DOHH2 (cell line): ENCODE results near the gene LAMC2.

Experiments
- H3F3A ChIP-seq: fragments of 200-600 bp; sonication (generic), shearing (Covaris generic); 2 replicates; pipeline ENCODE4 v1.6.0; 2016; ENCODE audit warnings: antibody characterized with exemption, mild to moderate bottlenecking; ENCODE audit not compliant: control insufficient read depth, insufficient read depth
- H3K27ac ChIP-seq: fragments of 200-600 bp; sonication (generic); 2 replicates; pipeline ENCODE4 v1.5.1; 2014; ENCODE audit warnings: low read depth, mild to moderate bottlenecking, low read length, moderate library complexity
- H3K27me3 ChIP-seq: fragments of 200-600 bp; sonication (generic); 2 replicates; pipeline ENCODE4 v1.6.1; 2014; ENCODE audit warnings: mild to moderate bottlenecking, low read length, mixed read lengths; ENCODE audit not compliant: control insufficient read depth
- H3K36me3 ChIP-seq: fragments of 200-600 bp; sonication (generic); 2 replicates; pipeline ENCODE4 v1.6.1; 2014; ENCODE audit warnings: mild to moderate bottlenecking, low read length, moderate library complexity, mixed read lengths; ENCODE audit not compliant: control insufficient read depth
- H3K4me1 ChIP-seq: fragments of 200-600 bp; sonication (generic); 2 replicates; pipeline ENCODE4 v1.6.1; 2014; ENCODE audit warnings: mild to moderate bottlenecking, low read length, mixed read lengths; ENCODE audit not compliant: control insufficient read depth
- H3K4me2 ChIP-seq: fragments of 200-600 bp; sonication (generic); 2 replicates; pipeline ENCODE4 v1.6.0; 2014; ENCODE audit warnings: mild to moderate bottlenecking, low read length, moderate library complexity
- H3K4me3 ChIP-seq: fragments of 200-600 bp; sonication (generic); 2 replicates; pipeline ENCODE4 v1.5.1; 2014; ENCODE audit warnings: mild to moderate bottlenecking, low read length, mixed read lengths
- H3K79me2 ChIP-seq: fragments of 200-600 bp; sonication (generic); 2 replicates; pipeline ENCODE4 v1.6.1; 2014; ENCODE audit warnings: mild to moderate bottlenecking, low read length, mixed read lengths; ENCODE audit not compliant: control insufficient read depth
- H3K9me2 ChIP-seq: fragments of 200-600 bp; sonication (generic); replicated peaks from 2 replicates; pipeline ENCODE4 v1.6.1; 2014; ENCODE audit warnings: mild to moderate bottlenecking, low read length, mixed read lengths; ENCODE audit not compliant: control insufficient read depth
- H3K9me3 ChIP-seq: fragments of 200-600 bp; sonication (generic); 2 replicates; pipeline ENCODE4 v1.6.1; 2014; ENCODE audit warnings: antibody characterized with exemption, low read length, mixed read lengths; ENCODE audit not compliant: control insufficient read depth, insufficient read depth
- H4K20me1 ChIP-seq: fragments of 200-600 bp; sonication (generic); 2 replicates; pipeline ENCODE4 v1.6.0; 2014; ENCODE audit warnings: low read depth, mild to moderate bottlenecking, antibody characterized with exemption, low read length, moderate library complexity; ENCODE audit not compliant: control insufficient read depth, insufficient read depth
- EZH2phosphoT487 ChIP-seq: fragments of 200-600 bp; sonication (generic); IDR thresholded peaks from 2 replicates; pipeline ENCODE4 v1.6.1; 2017; ENCODE audit warnings: borderline replicate concordance, mild to moderate bottlenecking, antibody characterized with exemption, low read length, moderate library complexity, mixed read lengths
- TF ChIP-seq, protein P1 (sequence below): fragments of 200-600 bp; sonication (generic); IDR thresholded peaks from one replicate; pipeline ENCODE4 v1.5.1; 2014; ENCODE audit warnings: antibody characterized with exemption, mild to moderate bottlenecking, low read depth, low read length; ENCODE audit not compliant: poor library complexity, severe bottlenecking

Gene LAMC2

DNA sequence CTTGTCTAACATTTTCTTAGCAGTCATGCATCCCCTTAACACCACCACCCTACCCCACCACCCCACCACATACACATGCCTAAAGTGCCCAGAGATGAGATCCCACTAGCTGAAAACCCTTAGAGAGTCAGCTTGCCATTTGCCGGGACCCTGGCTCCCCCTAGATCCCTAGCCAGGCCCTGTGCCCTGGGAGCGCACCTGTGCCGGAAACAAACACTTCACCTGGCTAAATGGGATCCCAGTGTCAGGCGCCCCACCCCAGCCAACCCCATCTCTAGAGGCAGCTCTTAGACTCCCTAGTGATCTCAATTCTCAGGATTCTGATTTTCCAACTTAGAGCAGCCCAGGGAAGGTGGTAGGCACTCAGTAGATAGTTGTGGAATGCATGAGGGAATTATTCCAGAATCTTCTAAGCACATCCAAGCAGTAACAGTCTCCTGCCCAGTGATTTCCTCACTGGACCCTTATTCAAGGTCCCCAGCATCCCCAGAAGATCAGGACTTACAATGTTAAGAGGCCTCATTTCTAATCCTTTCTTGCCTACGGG, 105.2 kb downstream of the LAMC2 start:
- H3K36me3 ChIP-seq = no peaks in the 10 kb centered on the region
- H3K4me1 ChIP-seq = no peaks in the 10 kb centered on the region
- no peak overlapping the region for H3K27ac ChIP-seq
- H3K4me3 ChIP-seq = no peak overlapping the region
- TF ChIP-seq, protein P1, sequence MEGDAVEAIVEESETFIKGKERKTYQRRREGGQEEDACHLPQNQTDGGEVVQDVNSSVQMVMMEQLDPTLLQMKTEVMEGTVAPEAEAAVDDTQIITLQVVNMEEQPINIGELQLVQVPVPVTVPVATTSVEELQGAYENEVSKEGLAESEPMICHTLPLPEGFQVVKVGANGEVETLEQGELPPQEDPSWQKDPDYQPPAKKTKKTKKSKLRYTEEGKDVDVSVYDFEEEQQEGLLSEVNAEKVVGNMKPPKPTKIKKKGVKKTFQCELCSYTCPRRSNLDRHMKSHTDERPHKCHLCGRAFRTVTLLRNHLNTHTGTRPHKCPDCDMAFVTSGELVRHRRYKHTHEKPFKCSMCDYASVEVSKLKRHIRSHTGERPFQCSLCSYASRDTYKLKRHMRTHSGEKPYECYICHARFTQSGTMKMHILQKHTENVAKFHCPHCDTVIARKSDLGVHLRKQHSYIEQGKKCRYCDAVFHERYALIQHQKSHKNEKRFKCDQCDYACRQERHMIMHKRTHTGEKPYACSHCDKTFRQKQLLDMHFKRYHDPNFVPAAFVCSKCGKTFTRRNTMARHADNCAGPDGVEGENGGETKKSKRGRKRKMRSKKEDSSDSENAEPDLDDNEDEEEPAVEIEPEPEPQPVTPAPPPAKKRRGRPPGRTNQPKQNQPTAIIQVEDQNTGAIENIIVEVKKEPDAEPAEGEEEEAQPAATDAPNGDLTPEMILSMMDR = no peak
- no peak for TF ChIP-seq EZH2phosphoT487
- no peaks in the 10 kb centered on the region for H4K20me1 ChIP-seq
- H3F3A ChIP-seq = no peaks in the 10 kb centered on the region
- no peaks in the 10 kb centered on the region for H3K9me3 ChIP-seq
- H3K27me3 ChIP-seq = peaks cover 15% of the 10 kb centered on the region; the same call in 1 of the 2 replicates
- H3K4me2 ChIP-seq = no peak overlapping the region
- no peaks in the 10 kb centered on the region for H3K79me2 ChIP-seq
- H3K9me2 ChIP-seq = no peaks in the 10 kb centered on the region

DNA sequence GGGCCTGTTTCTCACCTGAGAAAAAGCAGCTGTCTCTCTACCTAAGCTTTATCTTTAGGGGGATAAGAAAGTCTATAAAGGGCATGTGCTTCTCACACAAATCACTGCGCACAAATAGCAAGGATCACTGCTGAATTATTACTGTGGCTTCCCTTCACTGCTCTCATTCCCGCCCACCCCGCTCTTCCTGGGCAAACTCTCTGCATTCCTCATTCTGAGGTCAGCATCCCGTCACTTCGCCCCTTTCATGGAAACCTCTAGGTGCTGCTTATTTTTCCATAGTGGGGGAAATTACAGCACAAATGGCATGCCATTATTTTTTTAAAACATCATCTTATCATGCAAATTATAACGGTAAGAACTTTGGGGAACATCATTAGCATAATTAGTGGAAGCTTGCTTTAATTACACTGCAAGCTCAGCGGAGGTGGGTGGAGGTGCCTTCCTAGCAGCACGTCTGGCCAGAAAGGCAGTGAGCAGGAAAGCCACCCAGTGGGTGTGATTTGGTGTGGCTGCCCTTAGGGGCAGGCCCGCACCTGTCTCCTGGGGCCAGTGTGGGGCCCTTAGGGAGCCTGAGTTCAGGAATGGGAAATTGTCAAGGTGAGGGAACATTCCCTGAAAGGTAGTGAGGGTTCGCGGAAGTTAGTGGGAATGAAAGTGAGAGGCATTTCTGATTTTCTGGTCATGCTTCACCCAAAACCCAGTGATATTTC, 105.9 kb downstream of the LAMC2 start:
- Histone ChIP-seq H3K4me3 (no peak overlapping the region), H3K79me2 (no peaks in the 10 kb centered on the region), H3K9me3 (no peaks in the 10 kb centered on the region), H3K36me3 (no peaks in the 10 kb centered on the region), H3K27me3 (peaks cover 11% of the 10 kb centered on the region; the same call in 1 of the 2 replicates), H3K27ac (no peak overlapping the region), H4K20me1 (no peaks in the 10 kb centered on the region), H3K4me2 (no peak overlapping the region), H3K4me1 (no peaks in the 10 kb centered on the region), H3F3A (no peaks in the 10 kb centered on the region), H3K9me2 (no peaks in the 10 kb centered on the region)
- no peak for TF ChIP-seq EZH2phosphoT487
- TF ChIP-seq, protein P1 = no peak

DNA sequence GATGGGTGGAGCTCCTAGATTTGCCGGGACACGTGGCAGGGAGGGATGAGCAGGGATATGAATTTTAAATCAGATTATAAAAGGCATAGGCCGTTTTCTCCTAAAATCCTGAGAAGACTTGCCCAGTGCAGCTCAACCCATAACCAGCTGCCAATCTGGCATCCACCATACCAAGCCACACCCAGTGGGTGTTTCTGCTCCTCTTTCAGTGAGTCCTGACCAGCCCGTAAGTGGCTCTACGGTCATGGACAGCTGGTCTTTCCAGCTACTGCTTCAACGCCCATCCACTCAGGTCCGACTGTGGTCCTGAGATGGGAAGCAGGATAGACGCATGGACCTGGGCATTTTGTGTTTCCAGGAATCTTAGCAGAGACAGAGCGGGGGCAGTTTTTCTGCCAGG, 107.2 kb downstream of the LAMC2 start:
- TF ChIP-seq, protein P1 = no peak
- no peak for TF ChIP-seq EZH2phosphoT487
- H4K20me1 ChIP-seq = no peaks in the 10 kb centered on the region

More for the DNA sequence above, 107.2 kb downstream of the LAMC2 start:
- Histone ChIP-seq H3K9me3 (no peaks in the 10 kb centered on the region), H3K36me3 (no peaks in the 10 kb centered on the region), H3K79me2 (no peaks in the 10 kb centered on the region), H3K4me3 (no peak overlapping the region), H3K9me2 (no peaks in the 10 kb centered on the region), H3K4me1 (no peaks in the 10 kb centered on the region), H3K27ac (no peak overlapping the region), H3F3A (no peaks in the 10 kb centered on the region), H3K27me3 (peaks cover 4% of the 10 kb centered on the region; the same call in 1 of the 2 replicates), H3K4me2 (no peak overlapping the region)
